CD8-positive, alpha-beta memory T cell (primary cell): ENCODE data around the gene NKIRAS2. TPM values are rescaled to one million over a fixed set of nuclear protein-coding genes. Genes with fewer than 3 reads are reported as not detected.

Experiments
- CTCF ChIA-PET: fragments of 350-600 bp; sonication (Branson Sonifier 250); formaldehyde crosslinking; loops from one replicate; lab custom pipeline; 2021; ENCODE audit warnings: antibody characterized with exemption; lab: Charles Lee
- POLR2A ChIA-PET: fragments of 350-600 bp; sonication (Branson Sonifier 250); formaldehyde crosslinking; loops from one replicate; lab custom pipeline; 2021; ENCODE audit warnings: antibody characterized with exemption; lab: Charles Lee
- DNase-seq, 5 donors: peaks; one replicate each; pipeline versions ENCODE4 v3.0.0 to v3.0.0-alpha.2; 2020 to 2022; ENCODE audit warnings: mixed read lengths in 1 of 5
- H3K27ac ChIP-seq: one replicate; pipeline ENCODE4 v1.7.0; 2013; ENCODE audit warnings: low read depth, mild to moderate bottlenecking, low read length, moderate library complexity
- H3K27me3 ChIP-seq: 2 replicates; pipeline ENCODE4 v1.7.0; 2013; ENCODE audit warnings: low read length, mild to moderate bottlenecking; ENCODE audit not compliant: insufficient read depth, poor library complexity, severe bottlenecking
- H3K36me3 ChIP-seq: 2 replicates; pipeline ENCODE4 v1.7.0; 2013; ENCODE audit warnings: mild to moderate bottlenecking, low read length, moderate library complexity; ENCODE audit not compliant: insufficient read depth
- H3K4me1 ChIP-seq: 2 replicates; pipeline ENCODE4 v1.7.0; 2013; ENCODE audit warnings: mild to moderate bottlenecking, low read length, moderate library complexity; ENCODE audit not compliant: insufficient read depth
- H3K4me3 ChIP-seq: 2 replicates; pipeline ENCODE4 v1.7.0; 2013; ENCODE audit warnings: mild to moderate bottlenecking, low read length
- H3K9me3 ChIP-seq: 2 replicates; pipeline ENCODE4 v1.7.0; 2013; ENCODE audit warnings: mild to moderate bottlenecking, low read length
- H3K27ac Mint-ChIP-seq, 8 donors: one replicate each; pipeline ENCODE4 v1.8.0; 2020 to 2021; ENCODE audit warnings: mixed read lengths in 8 of 8, mild to moderate bottlenecking in 6 of 8, inconsistent platforms in 3 of 8, moderate library complexity in 3 of 8
- H3K27me3 Mint-ChIP-seq, 2 donors: one replicate each; pipeline ENCODE4 v1.8.0; 2020 to 2021; ENCODE audit warnings: mixed read lengths in 2 of 2, mild to moderate bottlenecking in 1 of 2, moderate library complexity in 1 of 2
- H3K36me3 Mint-ChIP-seq, 3 donors: one replicate each; pipeline ENCODE4 v1.8.0; 2020 to 2021; ENCODE audit warnings: mixed read lengths in 3 of 3, inconsistent platforms in 1 of 3, mild to moderate bottlenecking in 1 of 3
- H3K4me1 Mint-ChIP-seq, 3 donors: one replicate each; pipeline ENCODE4 v1.8.0; 2020 to 2021; ENCODE audit warnings: mixed read lengths in 3 of 3, inconsistent platforms in 1 of 3, mild to moderate bottlenecking in 1 of 3
- H3K4me3 Mint-ChIP-seq, 7 donors: one replicate each; pipeline ENCODE4 v1.8.0; 2020 to 2021; ENCODE audit warnings: mixed read lengths in 7 of 7, mild to moderate bottlenecking in 6 of 7, moderate library complexity in 4 of 7, inconsistent platforms in 2 of 7
- H3K9me3 Mint-ChIP-seq, 5 donors: one replicate each; pipeline ENCODE4 v1.8.0; 2020 to 2022; ENCODE audit warnings: mixed read lengths in 5 of 5, mild to moderate bottlenecking in 3 of 5, moderate library complexity in 2 of 5, inconsistent platforms in 1 of 5
- polyA plus RNA-seq: library from polyadenylated mRNA; unstranded; fragments of 300-500 nt; fragmentation: Illumina TruSeq; gene quantifications from one replicate; pipeline ENCODE4 v1.2.3, GENCODE V29; 2021
- total RNA-seq, 2 experiments: library from RNA; stranded (reverse); gene quantifications; one replicate each; pipeline ENCODE4 v1.2.3, GENCODE V29; 2021

Gene NKIRAS2
- total and polyA plus RNA-seq, 3 experiments from 2014 or later: 29.4 to 33.5 (median 31.3) TPM

GRCh38 chr17:42060231-42060630 lies 40.3 kb downstream of the NKIRAS2 start:
- no peaks in the 10 kb centered on the region for H3K9me3 ChIP-seq
- H3K27ac ChIP-seq: no peak overlapping the region
- DNase-seq: no peak
- Mint-ChIP-seq H3K9me3 (no peaks in the 10 kb centered on the region), H3K4me1 (peaks cover 5 to 9% (median 9%) of the 10 kb centered on the region in 3 donors), H3K36me3 (no peaks in the 10 kb centered on the region), H3K27ac (no peak overlapping the region), H3K27me3 (peaks cover 21 to 25% of the 10 kb centered on the region in 2 donors), H3K4me3 (no peak overlapping the region)
- H3K27me3 ChIP-seq: no peaks in the 10 kb centered on the region
- POLR2A ChIA-PET: no interaction called here
- peaks cover 12% of the 10 kb centered on the region for H3K4me1 ChIP-seq
- H3K36me3 ChIP-seq: no peaks in the 10 kb centered on the region
- H3K4me3 ChIP-seq: no peak overlapping the region
- CTCF ChIA-PET: no interaction called here

- H3K9me3 ChIP-seq: no peaks in the 10 kb centered on the region
- H3K4me3 ChIP-seq: no peak overlapping the region
- POLR2A ChIA-PET: no interaction called here
- Mint-ChIP-seq H3K4me1 (peaks cover 5 to 9% (median 9%) of the 10 kb centered on the region in 3 donors), H3K36me3 (no peaks in the 10 kb centered on the region), H3K4me3 (no peak overlapping the region), H3K27ac (peak overlapping the region in 1 of 8 donors; percentile 63), H3K27me3 (peaks cover 12 to 21% of the 10 kb centered on the region in 2 donors), H3K9me3 (no peaks in the 10 kb centered on the region)
- no peaks in the 10 kb centered on the region for H3K27me3 ChIP-seq
- no peak for DNase-seq
- peaks cover 12% of the 10 kb centered on the region for H3K4me1 ChIP-seq
- no peaks in the 10 kb centered on the region for H3K36me3 ChIP-seq
- CTCF ChIA-PET: interaction anchor here (1.6 kb wide), 1 partner anchor 36 kb away, joined by 7 read pairs; no protein-coding TSS in a partner anchor
- no peak overlapping the region for H3K27ac ChIP-seq
Measured at GRCh38 chr17:42061646-42062487, 42.0 kb downstream of the NKIRAS2 start.

- H3K4me3 Mint-ChIP-seq: no peak overlapping the region
- POLR2A ChIA-PET: no interaction called here
- CTCF ChIA-PET: interaction anchor here (1.6 kb wide), 1 partner anchor 37 kb away, joined by 7 read pairs; no protein-coding TSS in a partner anchor
Measured at GRCh38 chr17:42062681-42063080, 42.8 kb downstream of the NKIRAS2 start.

GRCh38 chr17:42065201-42065600 lies 45.3 kb downstream of the NKIRAS2 start:
- Histone ChIP-seq H3K4me3 (no peak overlapping the region), H3K4me1 (peaks cover 12% of the 10 kb centered on the region), H3K27ac (no peak overlapping the region), H3K9me3 (no peaks in the 10 kb centered on the region), H3K36me3 (no peaks in the 10 kb centered on the region), H3K27me3 (no peaks in the 10 kb centered on the region)
- peak in 1 of 5 donors; percentile 54 for DNase-seq
- CTCF ChIA-PET: interaction anchor here (0.8 to 5.5 kb wide), 10 partner anchors 15 to 101 kb away, joined by 3 to 57 read pairs (median 3); no protein-coding TSS in a partner anchor
- Mint-ChIP-seq H3K9me3 (no peaks in the 10 kb centered on the region), H3K4me3 (no peak overlapping the region), H3K4me1 (peaks cover 5 to 9% (median 9%) of the 10 kb centered on the region in 3 donors), H3K27ac (peak overlapping the region in 1 of 8 donors; percentile 26), H3K36me3 (no peaks in the 10 kb centered on the region), H3K27me3 (peaks cover 13 to 14% of the 10 kb centered on the region in 2 donors)
- POLR2A ChIA-PET: no interaction called here

More at GRCh38 chr17:42062681-42063080, 42.8 kb downstream of the NKIRAS2 start:
- Mint-ChIP-seq H3K36me3 (no peaks in the 10 kb centered on the region), H3K27ac (no peak overlapping the region), H3K9me3 (no peaks in the 10 kb centered on the region), H3K27me3 (peaks cover 8 to 18% of the 10 kb centered on the region in 2 donors), H3K4me1 (peaks cover 5 to 9% (median 9%) of the 10 kb centered on the region in 3 donors)
- no peaks in the 10 kb centered on the region for H3K36me3 ChIP-seq
- peaks cover 12% of the 10 kb centered on the region for H3K4me1 ChIP-seq
- H3K27ac ChIP-seq: no peak overlapping the region
- no peaks in the 10 kb centered on the region for H3K9me3 ChIP-seq
- no peaks in the 10 kb centered on the region for H3K27me3 ChIP-seq
- DNase-seq: no peak
- no peak overlapping the region for H3K4me3 ChIP-seq

- H3K36me3 Mint-ChIP-seq: no peaks in the 10 kb centered on the region
- peak; percentile 43 to 78 (median 62) for DNase-seq
Measured at GRCh38 chr17:42067371-42068091, 47.6 kb downstream of the NKIRAS2 start.

GRCh38 chr17:42068979-42069378 lies 49.1 kb downstream of the NKIRAS2 start:
- Histone ChIP-seq H3K27me3 (peaks cover 9% of the 10 kb centered on the region), H3K27ac (no peak overlapping the region), H3K9me3 (no peaks in the 10 kb centered on the region), H3K4me1 (peaks cover 13% of the 10 kb centered on the region), H3K36me3 (no peaks in the 10 kb centered on the region), H3K4me3 (no peak overlapping the region)
- ChIA-PET POLR2A (interaction anchor here (0.6 kb wide), 1 partner anchor 46 kb away, joined by 5 read pairs; no protein-coding TSS in a partner anchor), CTCF (interaction anchor here (1.2 to 5.5 kb wide), 5 partner anchors 15 to 49 kb away, joined by 3 to 57 read pairs (median 6); partner anchors contain the start of gene NKIRAS2)
- H3K27me3 Mint-ChIP-seq: peaks cover 16 to 35% of the 10 kb centered on the region in 2 donors
- no peak overlapping the region for H3K27ac Mint-ChIP-seq
- DNase-seq: no peak
- H3K9me3 Mint-ChIP-seq: no peaks in the 10 kb centered on the region
- H3K4me3 Mint-ChIP-seq: no peak overlapping the region
- H3K4me1 Mint-ChIP-seq: peaks cover 7 to 18% (median 8%) of the 10 kb centered on the region in 3 donors
- peaks cover 0 to 3% (median 0%) of the 10 kb centered on the region in 3 donors for H3K36me3 Mint-ChIP-seq

More at GRCh38 chr17:42067371-42068091, 47.6 kb downstream of the NKIRAS2 start:
- Histone ChIP-seq H3K9me3 (no peaks in the 10 kb centered on the region), H3K4me1 (peaks cover 20% of the 10 kb centered on the region), H3K36me3 (no peaks in the 10 kb centered on the region), H3K27me3 (peaks cover 9% of the 10 kb centered on the region), H3K27ac (no peak overlapping the region), H3K4me3 (no peak overlapping the region)
- Mint-ChIP-seq H3K27ac (peak overlapping the region in 1 of 8 donors; percentile 60), H3K4me3 (no peak overlapping the region), H3K9me3 (no peaks in the 10 kb centered on the region), H3K4me1 (peaks cover 9 to 20% (median 13%) of the 10 kb centered on the region in 3 donors), H3K27me3 (peaks cover 17 to 24% of the 10 kb centered on the region in 2 donors)
- POLR2A ChIA-PET: no interaction called here
- CTCF ChIA-PET: interaction anchor here (0.9 to 5.5 kb wide), 16 partner anchors 9 to 155 kb away, joined by 3 to 57 read pairs (median 4); partner anchors contain the start of gene NKIRAS2

GRCh38 chr17:42071810-42072209 lies 51.9 kb downstream of the NKIRAS2 start:
- Mint-ChIP-seq H3K9me3 (no peaks in the 10 kb centered on the region), H3K36me3 (peaks cover 0 to 5% (median 0%) of the 10 kb centered on the region in 3 donors), H3K4me1 (peaks cover 4 to 14% (median 5%) of the 10 kb centered on the region in 3 donors), H3K27ac (peak overlapping the region in 2 of 8 donors; percentile 18 to 64), H3K27me3 (peaks cover 15 to 40% of the 10 kb centered on the region in 2 donors), H3K4me3 (peak overlapping the region in 5 of 7 donors; percentile 37 to 74 (median 55))
- H3K27ac ChIP-seq: no peak overlapping the region
- no peak for DNase-seq
- peaks cover 9% of the 10 kb centered on the region for H3K27me3 ChIP-seq
- no peaks in the 10 kb centered on the region for H3K36me3 ChIP-seq
- ChIA-PET CTCF (interaction anchor here (1.2 to 1.4 kb wide), 2 partner anchors 41 to 46 kb away, joined by 3 read pairs; no protein-coding TSS in a partner anchor), POLR2A (no interaction called here)
- H3K9me3 ChIP-seq: no peaks in the 10 kb centered on the region
- H3K4me1 ChIP-seq: peaks cover 8% of the 10 kb centered on the region
- no peak overlapping the region for H3K4me3 ChIP-seq
